Measurements from ENCODE around the gene ABLIM2. TPM values are rescaled to one million over a fixed set of nuclear protein-coding genes. Genes with fewer than 3 reads are reported as not detected.
A peak's percentile ranks its signal among the peaks of the same experiment; 100 is the strongest.
"Not testable (repeated sequence)": the region's sequence is repeated elsewhere in the genome, so short reads cannot be mapped to it uniquely, and the experiment has no call there.

ABLIM2 gene
- polyA plus RNA-seq, 2 donors: 12.4 to 14.4 TPM

GRCh38 chr4:7932287-7932686, 226.3 kb downstream of the ABLIM2 start:
- no peaks in the 10 kb centered on the region for H3K27me3 ChIP-seq (ENCODE audit: control insufficient read depth in 1 of 2, insufficient read depth in 2 of 2, low read length in 2 of 2)
- H3K9me3 ChIP-seq (ENCODE audit: control insufficient read depth in 2 of 2, insufficient read depth in 1 of 2, low read depth in 1 of 2, low read length in 1 of 2): no peaks in the 10 kb centered on the region
- WGBS, 2 donors: 76 to 86% methylated on average over 1 of the region's 1 CpG

GRCh38 chr4:7929118-7929951, 229.3 kb downstream of the ABLIM2 start:
- H3K4me3 ChIP-seq (ENCODE audit: low read depth in 1 of 2, low read length in 2 of 2): no peak overlapping the region
- no peaks in the 10 kb centered on the region for H3K27me3 ChIP-seq (ENCODE audit: control insufficient read depth in 1 of 2, insufficient read depth in 2 of 2, low read length in 2 of 2)
- no peaks in the 10 kb centered on the region for H3K9me3 ChIP-seq (ENCODE audit: control insufficient read depth in 2 of 2, insufficient read depth in 1 of 2, low read depth in 1 of 2, low read length in 1 of 2)
- peaks cover 2 to 13% of the 10 kb centered on the region in 2 donors for H3K4me1 ChIP-seq (ENCODE audit: control insufficient read depth in 2 of 2, insufficient read depth in 2 of 2, low read length in 1 of 2)
- no peaks in the 10 kb centered on the region for H3K36me3 ChIP-seq (ENCODE audit: control insufficient read depth in 2 of 2, insufficient read depth in 2 of 2, low read length in 1 of 2)
- WGBS, 2 donors: 11 to 16% methylated on average over 7 of the region's 7 CpGs
- H3K27ac ChIP-seq (ENCODE audit: low read depth in 2 of 2, low read length in 1 of 2): peak overlapping the region; percentile 22 to 88

More at GRCh38 chr4:7932287-7932686, 226.3 kb downstream of the ABLIM2 start:
- Histone ChIP-seq H3K4me1 (ENCODE audit: control insufficient read depth in 2 of 2, insufficient read depth in 2 of 2, low read length in 1 of 2) (peaks cover 2 to 17% of the 10 kb centered on the region in 2 donors), H3K4me3 (ENCODE audit: low read depth in 1 of 2, low read length in 2 of 2) (no peak overlapping the region), H3K36me3 (ENCODE audit: control insufficient read depth in 2 of 2, insufficient read depth in 2 of 2, low read length in 1 of 2) (no peaks in the 10 kb centered on the region), H3K27ac (ENCODE audit: low read depth in 2 of 2, low read length in 1 of 2) (no peak overlapping the region)

DNA sequence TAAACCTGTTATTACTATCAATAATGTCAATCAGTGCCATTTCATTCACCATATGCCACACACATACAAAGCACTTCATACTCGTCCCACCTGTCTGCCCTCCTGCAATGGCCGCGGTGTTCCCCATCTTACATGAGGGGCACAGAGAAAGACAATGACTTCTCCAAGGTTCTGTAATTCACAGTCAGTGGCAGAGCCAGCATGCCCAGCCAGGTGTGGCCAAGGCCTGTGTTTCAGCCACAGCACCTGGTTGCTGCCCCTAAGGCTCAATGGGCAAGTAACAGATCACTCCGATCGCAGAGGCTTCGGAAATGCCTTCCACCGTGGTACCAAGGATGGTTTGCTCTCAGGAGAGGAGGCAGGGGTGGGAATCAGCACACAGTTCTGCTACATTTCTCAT, 229.9 kb downstream of the ABLIM2 start:
- 63 to 75% methylated on average over 7 of the region's 7 CpGs for WGBS, 2 donors
- H3K4me1 ChIP-seq (ENCODE audit: control insufficient read depth in 2 of 2, insufficient read depth in 2 of 2, low read length in 1 of 2): peaks cover 2 to 11% of the 10 kb centered on the region in 2 donors
- peak overlapping the region in 1 of 2 donors; percentile 88 for H3K27ac ChIP-seq (ENCODE audit: low read depth in 2 of 2, low read length in 1 of 2)
- no peak overlapping the region for H3K4me3 ChIP-seq (ENCODE audit: low read depth in 1 of 2, low read length in 2 of 2)
- no peaks in the 10 kb centered on the region for H3K9me3 ChIP-seq (ENCODE audit: control insufficient read depth in 2 of 2, insufficient read depth in 1 of 2, low read depth in 1 of 2, low read length in 1 of 2)
- H3K27me3 ChIP-seq (ENCODE audit: control insufficient read depth in 1 of 2, insufficient read depth in 2 of 2, low read length in 2 of 2): no peaks in the 10 kb centered on the region
- no peaks in the 10 kb centered on the region for H3K36me3 ChIP-seq (ENCODE audit: control insufficient read depth in 2 of 2, insufficient read depth in 2 of 2, low read length in 1 of 2)

- Histone ChIP-seq H3K4me1 (ENCODE audit: control insufficient read depth in 2 of 2, insufficient read depth in 2 of 2, low read length in 1 of 2) (peaks cover 0 to 11% of the 10 kb centered on the region in 2 donors), H3K36me3 (ENCODE audit: control insufficient read depth in 2 of 2, insufficient read depth in 2 of 2, low read length in 1 of 2) (no peaks in the 10 kb centered on the region), H3K27ac (ENCODE audit: low read depth in 2 of 2, low read length in 1 of 2) (no peak overlapping the region), H3K4me3 (ENCODE audit: low read depth in 1 of 2, low read length in 2 of 2) (no peak overlapping the region), H3K27me3 (ENCODE audit: control insufficient read depth in 1 of 2, insufficient read depth in 2 of 2, low read length in 2 of 2) (no peaks in the 10 kb centered on the region), H3K9me3 (ENCODE audit: control insufficient read depth in 2 of 2, insufficient read depth in 1 of 2, low read depth in 1 of 2, low read length in 1 of 2) (no peaks in the 10 kb centered on the region)
- 84 to 88% methylated on average over 7 of the region's 7 CpGs for WGBS, 2 donors
Measured at GRCh38 chr4:7926822-7927221, 231.8 kb downstream of the ABLIM2 start.

DNA sequence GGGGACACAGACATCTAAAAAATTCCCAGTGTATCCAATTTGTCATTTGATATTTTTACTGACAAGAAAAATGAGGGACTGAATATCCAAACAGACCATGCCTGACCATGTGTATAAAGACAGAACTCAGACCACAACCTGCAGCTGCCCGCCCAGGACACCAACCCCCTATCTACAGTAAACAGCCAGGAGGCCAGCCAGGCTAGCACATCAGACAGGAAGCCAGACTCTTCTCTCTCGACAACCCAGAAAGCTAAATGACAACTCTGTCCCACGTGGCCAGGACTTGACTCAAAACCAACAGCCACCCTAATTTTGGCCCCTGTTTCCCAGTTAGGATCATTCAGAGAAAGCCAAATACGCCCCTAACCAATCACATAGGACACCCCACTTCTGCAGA, 234.0 kb downstream of the ABLIM2 start:
- no peaks in the 10 kb centered on the region for H3K27me3 ChIP-seq (ENCODE audit: control insufficient read depth in 1 of 2, insufficient read depth in 2 of 2, low read length in 2 of 2)

DNA sequence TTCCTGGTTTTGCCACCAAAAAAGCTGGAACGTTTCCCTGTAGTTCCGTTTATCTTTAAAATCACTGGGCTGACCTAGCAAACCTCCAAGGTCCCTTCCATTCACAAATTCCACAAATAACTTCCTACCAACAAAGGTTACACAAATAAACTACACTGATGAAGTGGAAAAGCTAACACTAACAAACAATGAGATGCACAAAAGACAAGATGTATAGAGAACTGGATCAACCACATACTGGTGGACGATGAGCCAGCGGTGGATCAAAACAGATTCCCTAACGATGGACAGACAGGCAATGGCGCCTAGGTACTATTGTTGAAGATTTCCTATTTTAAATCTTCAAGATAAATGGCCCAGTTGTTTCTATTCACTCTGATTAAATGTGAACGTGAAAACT, 234.4 kb downstream of the ABLIM2 start:
- Histone ChIP-seq H3K27ac (ENCODE audit: low read depth in 2 of 2, low read length in 1 of 2) (no peak overlapping the region), H3K4me3 (ENCODE audit: low read depth in 1 of 2, low read length in 2 of 2) (no peak overlapping the region), H3K27me3 (ENCODE audit: control insufficient read depth in 1 of 2, insufficient read depth in 2 of 2, low read length in 2 of 2) (no peaks in the 10 kb centered on the region), H3K36me3 (ENCODE audit: control insufficient read depth in 2 of 2, insufficient read depth in 2 of 2, low read length in 1 of 2) (no peaks in the 10 kb centered on the region), H3K4me1 (ENCODE audit: control insufficient read depth in 2 of 2, insufficient read depth in 2 of 2, low read length in 1 of 2) (peaks cover 0 to 6% of the 10 kb centered on the region in 2 donors), H3K9me3 (ENCODE audit: control insufficient read depth in 2 of 2, insufficient read depth in 1 of 2, low read depth in 1 of 2, low read length in 1 of 2) (no peaks in the 10 kb centered on the region)
- WGBS, 2 donors: 53 to 69% methylated on average over 7 of the region's 7 CpGs

More for the DNA sequence above, 234.0 kb downstream of the ABLIM2 start:
- WGBS, 2 donors: 69 to 71% methylated on average over 4 of the region's 4 CpGs
- Histone ChIP-seq H3K4me3 (ENCODE audit: low read depth in 1 of 2, low read length in 2 of 2) (no peak overlapping the region), H3K27ac (ENCODE audit: low read depth in 2 of 2, low read length in 1 of 2) (no peak overlapping the region), H3K9me3 (ENCODE audit: control insufficient read depth in 2 of 2, insufficient read depth in 1 of 2, low read depth in 1 of 2, low read length in 1 of 2) (no peaks in the 10 kb centered on the region), H3K4me1 (ENCODE audit: control insufficient read depth in 2 of 2, insufficient read depth in 2 of 2, low read length in 1 of 2) (peaks cover 0 to 9% of the 10 kb centered on the region in 2 donors), H3K36me3 (ENCODE audit: control insufficient read depth in 2 of 2, insufficient read depth in 2 of 2, low read length in 1 of 2) (no peaks in the 10 kb centered on the region)

- H3K4me3 ChIP-seq (ENCODE audit: low read depth in 1 of 2, low read length in 2 of 2): no peak overlapping the region
- H3K27me3 ChIP-seq (ENCODE audit: control insufficient read depth in 1 of 2, insufficient read depth in 2 of 2, low read length in 2 of 2): no peaks in the 10 kb centered on the region
- WGBS, 2 donors: 82 to 93% methylated on average over 7 of the region's 7 CpGs
- H3K9me3 ChIP-seq (ENCODE audit: control insufficient read depth in 2 of 2, insufficient read depth in 1 of 2, low read depth in 1 of 2, low read length in 1 of 2): no peaks in the 10 kb centered on the region
- H3K27ac ChIP-seq (ENCODE audit: low read depth in 2 of 2, low read length in 1 of 2): peak overlapping the region in 1 of 2 donors; percentile 53
- H3K36me3 ChIP-seq (ENCODE audit: control insufficient read depth in 2 of 2, insufficient read depth in 2 of 2, low read length in 1 of 2): no peaks in the 10 kb centered on the region
- H3K4me1 ChIP-seq (ENCODE audit: control insufficient read depth in 2 of 2, insufficient read depth in 2 of 2, low read length in 1 of 2): peaks cover 0 to 2% of the 10 kb centered on the region in 2 donors
Measured at GRCh38 chr4:7922466-7922865, 236.1 kb downstream of the ABLIM2 start.

DNA sequence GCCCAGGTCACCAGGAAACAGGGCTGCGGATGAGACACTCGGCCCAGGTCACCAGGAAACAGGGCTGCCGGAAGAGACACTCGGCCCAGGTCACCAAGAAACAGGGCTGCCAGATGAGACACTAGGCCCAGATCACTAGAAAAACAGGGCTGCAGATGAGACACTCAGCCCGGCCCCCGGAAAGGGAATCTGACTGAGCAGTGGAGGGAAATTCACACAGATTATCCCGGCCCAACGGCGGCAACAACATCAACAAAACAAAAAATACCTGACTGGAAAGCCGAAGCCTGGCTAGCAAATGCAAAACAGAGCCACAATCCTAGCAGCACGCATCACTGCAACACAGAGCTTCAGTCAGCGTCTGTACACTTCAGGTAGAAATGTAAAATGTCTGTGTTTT, 239.6 kb downstream of the ABLIM2 start:
- Histone ChIP-seq H3K4me1 (ENCODE audit: control insufficient read depth in 2 of 2, insufficient read depth in 2 of 2, low read length in 1 of 2) (peaks cover 0 to 2% of the 10 kb centered on the region in 2 donors), H3K9me3 (ENCODE audit: control insufficient read depth in 2 of 2, insufficient read depth in 1 of 2, low read depth in 1 of 2, low read length in 1 of 2) (no peaks in the 10 kb centered on the region), H3K36me3 (ENCODE audit: control insufficient read depth in 2 of 2, insufficient read depth in 2 of 2, low read length in 1 of 2) (no peaks in the 10 kb centered on the region), H3K27ac (ENCODE audit: low read depth in 2 of 2, low read length in 1 of 2) (peak overlapping the region in 1 of 2 donors; percentile 22), H3K4me3 (ENCODE audit: low read depth in 1 of 2, low read length in 2 of 2) (no peak overlapping the region), H3K27me3 (ENCODE audit: control insufficient read depth in 1 of 2, insufficient read depth in 2 of 2, low read length in 2 of 2) (no peaks in the 10 kb centered on the region)
- WGBS, 2 donors: 78 to 85% methylated on average over 12 of the region's 12 CpGs

DNA sequence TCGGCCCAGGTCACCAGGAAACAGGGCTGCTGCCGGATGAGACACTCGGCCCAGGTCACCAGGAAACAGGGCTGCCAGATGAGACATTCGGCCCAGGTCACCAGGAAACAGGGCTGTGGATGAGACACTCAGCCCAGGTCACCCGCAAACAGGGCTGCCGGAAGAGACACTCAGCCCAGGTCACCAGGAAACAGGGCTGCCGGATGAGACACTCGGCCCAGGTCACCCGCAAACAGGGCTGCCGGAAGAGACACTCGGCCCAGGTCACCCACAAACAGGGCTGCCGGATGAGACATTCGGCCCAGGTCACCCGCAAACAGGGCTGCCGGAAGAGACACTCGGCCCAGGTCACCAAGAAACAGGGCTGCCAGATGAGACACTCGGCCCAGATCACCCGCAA, 240.4 kb downstream of the ABLIM2 start:
- peak overlapping the region in 1 of 2 donors; percentile 5 for H3K27ac ChIP-seq (ENCODE audit: low read depth in 2 of 2, low read length in 1 of 2)
- not testable (repeated sequence) for H3K27me3 ChIP-seq (ENCODE audit: control insufficient read depth in 1 of 2, insufficient read depth in 2 of 2, low read length in 2 of 2); H3K9me3 ChIP-seq (ENCODE audit: control insufficient read depth in 2 of 2, insufficient read depth in 1 of 2, low read depth in 1 of 2, low read length in 1 of 2); H3K4me1 ChIP-seq (ENCODE audit: control insufficient read depth in 2 of 2, insufficient read depth in 2 of 2, low read length in 1 of 2); H3K4me3 ChIP-seq (ENCODE audit: low read depth in 1 of 2, low read length in 2 of 2); H3K36me3 ChIP-seq (ENCODE audit: control insufficient read depth in 2 of 2, insufficient read depth in 2 of 2, low read length in 1 of 2)
- 84 to 85% methylated on average over 18 of the region's 18 CpGs for WGBS, 2 donors

- Histone ChIP-seq H3K27me3 (ENCODE audit: control insufficient read depth in 1 of 2, insufficient read depth in 2 of 2, low read length in 2 of 2) (no peaks in the 10 kb centered on the region), H3K27ac (ENCODE audit: low read depth in 2 of 2, low read length in 1 of 2) (no peak overlapping the region), H3K36me3 (ENCODE audit: control insufficient read depth in 2 of 2, insufficient read depth in 2 of 2, low read length in 1 of 2) (no peaks in the 10 kb centered on the region), H3K4me1 (ENCODE audit: control insufficient read depth in 2 of 2, insufficient read depth in 2 of 2, low read length in 1 of 2) (peaks cover 0 to 2% of the 10 kb centered on the region in 2 donors), H3K4me3 (ENCODE audit: low read depth in 1 of 2, low read length in 2 of 2) (no peak overlapping the region), H3K9me3 (ENCODE audit: control insufficient read depth in 2 of 2, insufficient read depth in 1 of 2, low read depth in 1 of 2, low read length in 1 of 2) (no peaks in the 10 kb centered on the region)
- WGBS, 2 donors: 72 to 82% methylated on average over 6 of the region's 6 CpGs
Measured at GRCh38 chr4:7917669-7918068, 240.9 kb downstream of the ABLIM2 start.

Measured in esophagus (tissue), 2 donors.